ENCODE data around the gene RFC5. TPM values are rescaled to one million over a fixed set of nuclear protein-coding genes. Genes with fewer than 3 reads are reported as not detected.

Gene RFC5
- total and polyA plus RNA-seq, 10 donors, result 6.6 to 18.4 (median 11.4) TPM

- WGBS, 5 donors, result 7 to 11% (median 8%) methylated on average over 10 of the region's 10 CpGs
- DNase-seq, result no peak
- intact Hi-C loops (cut with DNase I; ENCODE audit: low total_unique reads), result no loop called here
- Histone ChIP-seq H3K4me1 (peaks cover 0 to 15% (median 9%) of the 10 kb centered on the region in 6 donors), H3K9me3 (peaks cover 0 to 29% (median 21%) of the 10 kb centered on the region in 8 donors), H3K27me3 (replicated peaks in 1 of 7) (peaks cover 0 to 69% (median 38%) of the 10 kb centered on the region in 7 donors), H3K36me3 (no peaks in the 10 kb centered on the region), H3K4me3 (peak overlapping the region in 7 of 8 donors; percentile 15 to 69 (median 40)), H3K27ac (no peak overlapping the region)
- no peak for TF ChIP-seq POLR2A (IDR thresholded peaks at IDR 0.05)
- no peak for TF ChIP-seq POLR2AphosphoS5 (IDR thresholded peaks at IDR 0.05)
- no peak for TF ChIP-seq CTCF (IDR thresholded peaks at IDR 0.05 in 8 of 11, conservative IDR thresholded peaks at IDR 0.05 in 3 of 11)
These were observed 48.2 kb upstream of the RFC5 start for GRCh38 chr12:117968151-117968789.

DNA sequence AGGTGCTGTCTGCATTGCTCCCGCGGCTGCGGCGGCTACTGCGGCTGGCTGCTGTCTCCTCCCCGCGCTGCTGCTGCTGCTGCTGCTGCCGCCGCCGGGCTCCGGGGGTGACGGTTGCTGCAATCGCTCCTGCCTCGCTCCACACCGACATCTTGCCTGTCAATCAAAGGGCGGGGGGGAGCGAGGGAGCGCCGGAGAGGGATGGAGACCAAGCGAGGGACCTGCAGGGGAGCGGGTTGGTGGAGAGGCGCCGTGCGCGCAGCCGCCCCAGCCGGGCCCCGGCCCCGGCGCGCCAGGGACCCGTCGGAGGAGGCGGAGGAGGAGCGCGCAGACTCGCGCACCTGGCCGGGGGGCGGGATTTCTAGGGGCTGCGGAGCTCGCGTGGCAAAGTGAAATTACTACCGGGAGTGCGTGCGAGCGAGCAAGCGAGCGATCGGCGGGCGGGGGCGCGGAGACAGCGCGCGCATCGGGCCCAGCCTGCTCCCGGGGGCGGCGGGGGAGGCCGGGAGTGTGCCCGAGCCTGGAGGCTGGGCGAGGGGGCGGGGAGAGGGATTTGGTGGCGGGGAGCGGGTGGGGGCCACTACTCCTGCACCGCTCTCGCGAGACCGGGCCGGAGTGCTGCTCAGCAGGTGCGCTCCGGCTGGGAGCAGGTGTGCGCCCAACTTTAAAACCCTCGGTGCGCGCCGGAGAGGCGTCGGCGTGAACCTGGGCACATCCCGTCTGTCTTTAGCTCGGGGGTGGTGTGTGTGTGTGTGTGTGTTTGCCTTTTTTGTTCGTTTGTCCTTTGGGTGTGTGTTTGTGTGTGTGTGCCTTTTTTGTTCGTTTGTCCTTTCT is 47.5 kb upstream of the RFC5 start, which contains the start of gene KSR2:
Gene KSR2 (minus strand): TSS at position 165 of the 834 bp plus-strand sequence. CDS start 735 bp downstream, outside the sequence.
- peaks cover 0 to 66% (median 38%) of the 10 kb centered on the region in 7 donors for H3K27me3 ChIP-seq (replicated peaks in 1 of 7)
- H3K27ac ChIP-seq, result no peak within 1 kb of the TSS
- TF ChIP-seq CTCF (IDR thresholded peaks at IDR 0.05 in 8 of 11, conservative IDR thresholded peaks at IDR 0.05 in 3 of 11) (no peak), POLR2A (IDR thresholded peaks at IDR 0.05) (no peak), POLR2AphosphoS5 (IDR thresholded peaks at IDR 0.05) (no peak)
- peaks cover 0 to 29% (median 21%) of the 10 kb centered on the region in 8 donors for H3K9me3 ChIP-seq
- intact Hi-C loops (cut with DNase I; ENCODE audit: low total_unique reads), result no loop called here
- peaks cover 0 to 15% (median 9%) of the 10 kb centered on the region in 6 donors for H3K4me1 ChIP-seq
- no peaks in the 10 kb centered on the region for H3K36me3 ChIP-seq
- no peak for DNase-seq
- 1 to 3% (median 1%) methylated on average over 36 to 86 of the region's 86 CpGs for WGBS, 5 donors
- H3K4me3 ChIP-seq, result peak within 1 kb of the TSS; percentile 13 to 69 (median 37)

DNA sequence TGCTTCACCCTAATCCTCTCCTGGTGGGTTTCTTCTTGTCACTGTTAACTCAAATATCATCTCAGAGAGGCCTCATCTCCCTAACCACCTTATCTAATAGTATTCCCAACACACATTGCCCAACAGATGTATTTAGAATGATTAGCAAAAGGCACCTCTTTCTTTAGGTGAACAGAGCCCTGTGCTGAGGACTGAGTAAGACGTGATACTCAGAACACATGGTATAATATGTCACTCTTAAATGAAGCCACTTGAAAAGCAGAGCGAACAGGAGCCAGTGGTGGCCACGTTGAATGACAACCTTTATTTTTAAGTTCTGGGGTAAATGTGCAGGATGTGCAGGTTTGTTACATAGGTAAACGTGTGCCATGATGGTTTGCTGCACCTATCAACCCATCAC is 46.2 kb upstream of the RFC5 start:
- intact Hi-C loops (cut with DNase I; ENCODE audit: low total_unique reads), result no loop called here
- Histone ChIP-seq H3K36me3 (no peaks in the 10 kb centered on the region), H3K9me3 (peaks cover 0 to 29% (median 20%) of the 10 kb centered on the region in 8 donors), H3K27me3 (replicated peaks in 1 of 7) (peaks cover 0 to 70% (median 36%) of the 10 kb centered on the region in 7 donors), H3K27ac (no peak overlapping the region), H3K4me1 (peaks cover 0 to 15% (median 9%) of the 10 kb centered on the region in 6 donors), H3K4me3 (no peak overlapping the region)
- TF ChIP-seq POLR2A (IDR thresholded peaks at IDR 0.05) (no peak), CTCF (IDR thresholded peaks at IDR 0.05 in 8 of 11, conservative IDR thresholded peaks at IDR 0.05 in 3 of 11) (no peak), POLR2AphosphoS5 (IDR thresholded peaks at IDR 0.05) (no peak)
- no peak for DNase-seq
- WGBS, 5 donors, result 85 to 92% (median 86%) methylated on average over 4 of the region's 4 CpGs

GRCh38 chr12:117972301-117972700 is 44.2 kb upstream of the RFC5 start:
- Histone ChIP-seq H3K27me3 (replicated peaks in 1 of 7) (peaks cover 0 to 60% (median 23%) of the 10 kb centered on the region in 7 donors), H3K4me1 (peaks cover 0 to 15% (median 9%) of the 10 kb centered on the region in 6 donors), H3K9me3 (peaks cover 0 to 29% (median 20%) of the 10 kb centered on the region in 8 donors), H3K4me3 (no peak overlapping the region), H3K36me3 (no peaks in the 10 kb centered on the region), H3K27ac (no peak overlapping the region)
- no peak for DNase-seq
- TF ChIP-seq POLR2AphosphoS5 (IDR thresholded peaks at IDR 0.05) (no peak), POLR2A (IDR thresholded peaks at IDR 0.05) (no peak), CTCF (IDR thresholded peaks at IDR 0.05 in 8 of 11, conservative IDR thresholded peaks at IDR 0.05 in 3 of 11) (no peak)
- intact Hi-C loops (cut with DNase I; ENCODE audit: low total_unique reads), result no loop called here
- WGBS, 5 donors, result 64 to 86% (median 72%) methylated on average over 1 to 2 of the region's 2 CpGs

Data from spleen (tissue), 11 donors.